Measurements from ENCODE around the gene LRP3.

Gene LRP3

GRCh38 chr19:33252971-33253370 lies 58.8 kb downstream of the LRP3 start:
- no peak for DNase-seq (ENCODE audit: low read depth in 2 of 2)

GRCh38 chr19:33254245-33254824 lies 60.2 kb downstream of the LRP3 start:
- no peak for DNase-seq (ENCODE audit: low read depth in 2 of 2)

GRCh38 chr19:33255781-33256180 lies 61.7 kb downstream of the LRP3 start:
- no peak for DNase-seq (ENCODE audit: low read depth in 2 of 2)

- DNase-seq (ENCODE audit: low read depth in 2 of 2) = no peak
Measured at GRCh38 chr19:33256261-33256660, 62.1 kb downstream of the LRP3 start.

DNA sequence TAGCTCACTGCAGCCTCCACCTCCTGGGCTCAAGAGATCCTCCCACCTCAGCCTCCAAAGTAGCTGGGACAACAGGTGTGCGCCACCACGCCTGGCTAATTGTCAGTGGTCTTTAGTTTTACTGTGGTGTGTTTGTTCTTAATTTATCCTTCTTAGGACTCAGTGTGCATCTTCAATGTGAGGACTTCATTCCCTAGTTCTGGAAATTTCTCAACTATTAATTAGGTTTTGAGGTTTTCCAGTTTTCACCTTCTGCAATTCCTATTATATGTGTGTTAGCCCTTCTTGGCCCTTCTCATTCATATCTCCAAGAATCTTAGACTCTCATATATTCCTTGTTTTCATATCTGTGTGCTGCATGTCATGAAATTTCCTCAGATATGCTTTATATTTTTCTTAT lies 63.7 kb downstream of the LRP3 start:
- DNase-seq (ENCODE audit: low read depth in 2 of 2) = no peak

Measured in stimulated activated CD8-positive, alpha-beta memory T cell treated with anti-CD3 and anti-CD28 coated beads, Interleukin-7, amount 100 ng/mL, for 1 hour (primary cell).